SKM-1 (cell line): Measurements from ENCODE around the gene LRRC55.

Experiments used
- DNase-seq: peaks from one replicate; lab custom pipeline; 2025; ENCODE audit not compliant: unreplicated experiment; lab: John Stamatoyannopoulos, UW

The LRRC55 gene, protein sequence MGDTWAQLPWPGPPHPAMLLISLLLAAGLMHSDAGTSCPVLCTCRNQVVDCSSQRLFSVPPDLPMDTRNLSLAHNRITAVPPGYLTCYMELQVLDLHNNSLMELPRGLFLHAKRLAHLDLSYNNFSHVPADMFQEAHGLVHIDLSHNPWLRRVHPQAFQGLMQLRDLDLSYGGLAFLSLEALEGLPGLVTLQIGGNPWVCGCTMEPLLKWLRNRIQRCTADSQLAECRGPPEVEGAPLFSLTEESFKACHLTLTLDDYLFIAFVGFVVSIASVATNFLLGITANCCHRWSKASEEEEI

DNA sequence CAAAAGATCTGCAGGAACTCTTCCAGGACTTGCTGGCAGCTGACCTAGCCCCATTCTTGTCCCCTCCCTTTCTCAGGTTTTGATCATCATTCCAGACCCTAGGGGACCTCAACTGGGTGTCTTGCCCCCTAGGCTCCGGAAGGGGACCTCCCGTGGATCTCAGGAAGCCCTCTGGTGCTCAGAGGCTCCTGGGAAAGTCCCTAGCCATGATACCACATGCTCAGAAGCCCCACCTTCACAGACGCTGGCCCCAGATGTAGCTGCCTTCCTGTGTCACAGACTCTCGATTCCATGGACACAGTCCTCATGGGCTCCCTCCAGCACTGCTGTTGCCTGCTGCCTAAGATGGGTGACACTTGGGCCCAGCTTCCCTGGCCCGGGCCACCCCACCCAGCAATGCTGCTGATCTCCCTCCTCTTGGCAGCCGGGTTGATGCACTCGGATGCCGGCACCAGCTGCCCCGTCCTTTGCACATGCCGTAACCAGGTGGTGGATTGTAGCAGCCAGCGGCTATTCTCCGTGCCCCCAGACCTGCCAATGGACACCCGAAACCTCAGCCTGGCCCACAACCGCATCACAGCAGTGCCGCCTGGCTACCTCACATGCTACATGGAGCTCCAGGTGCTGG lies at the start of gene LRRC55:
TSS of gene LRRC55 (plus strand) at position 276 of the 628 bp plus-strand sequence. CDS start at position 346, 70 bp downstream.
- DNase-seq: no peak

DNA sequence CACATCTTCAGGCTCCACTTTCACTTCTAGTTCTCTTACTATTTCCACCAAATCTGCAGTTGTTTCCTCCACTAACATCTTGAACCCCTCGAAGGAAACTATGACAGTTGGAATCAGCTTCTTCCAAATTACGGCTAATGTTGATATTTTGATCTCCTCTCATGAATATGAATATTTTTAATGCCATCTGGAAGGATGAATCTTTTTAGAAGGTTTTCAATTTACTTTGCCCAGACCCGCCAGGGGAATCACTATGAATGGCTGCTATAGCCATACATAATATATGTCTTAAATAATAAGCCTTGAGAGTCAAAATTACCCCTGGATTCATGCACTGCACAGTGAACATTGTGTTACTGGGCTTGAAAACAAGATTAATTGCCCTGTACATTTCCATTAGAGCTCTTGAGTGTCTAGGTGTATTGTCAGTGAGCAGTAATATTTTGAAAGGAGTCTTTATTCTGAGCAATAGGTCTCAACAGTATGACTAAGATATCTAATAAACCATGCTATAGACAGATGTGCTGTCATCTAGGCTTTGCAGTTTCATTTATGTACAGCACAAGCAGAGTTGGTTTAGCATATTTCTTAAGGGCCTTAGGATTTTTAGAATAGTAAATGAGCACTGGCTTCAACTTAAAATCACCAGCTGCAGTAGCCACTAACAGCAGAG lies 48.3 kb upstream of the LRRC55 start:
- DNase-seq: no peak

DNA sequence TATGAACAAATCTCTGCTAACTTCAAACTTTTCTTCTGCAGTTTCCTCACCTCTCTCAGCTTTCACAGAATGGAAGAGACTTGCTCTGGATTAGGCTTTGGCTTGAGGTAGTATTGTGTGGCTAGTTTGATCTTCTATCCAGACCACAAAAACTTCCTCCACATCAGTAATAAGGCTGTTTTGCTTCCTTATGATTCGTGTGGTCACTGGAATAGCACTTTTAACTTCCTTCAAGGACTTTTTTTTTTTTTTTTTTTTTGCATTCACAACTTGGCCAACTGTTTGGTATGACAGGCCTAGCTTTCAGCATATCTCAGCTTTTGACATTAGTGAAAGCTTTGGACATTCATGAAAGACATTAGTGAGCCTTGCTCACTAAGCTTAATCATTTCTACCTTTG lies 47.5 kb upstream of the LRRC55 start:
- DNase-seq: no peak

DNA sequence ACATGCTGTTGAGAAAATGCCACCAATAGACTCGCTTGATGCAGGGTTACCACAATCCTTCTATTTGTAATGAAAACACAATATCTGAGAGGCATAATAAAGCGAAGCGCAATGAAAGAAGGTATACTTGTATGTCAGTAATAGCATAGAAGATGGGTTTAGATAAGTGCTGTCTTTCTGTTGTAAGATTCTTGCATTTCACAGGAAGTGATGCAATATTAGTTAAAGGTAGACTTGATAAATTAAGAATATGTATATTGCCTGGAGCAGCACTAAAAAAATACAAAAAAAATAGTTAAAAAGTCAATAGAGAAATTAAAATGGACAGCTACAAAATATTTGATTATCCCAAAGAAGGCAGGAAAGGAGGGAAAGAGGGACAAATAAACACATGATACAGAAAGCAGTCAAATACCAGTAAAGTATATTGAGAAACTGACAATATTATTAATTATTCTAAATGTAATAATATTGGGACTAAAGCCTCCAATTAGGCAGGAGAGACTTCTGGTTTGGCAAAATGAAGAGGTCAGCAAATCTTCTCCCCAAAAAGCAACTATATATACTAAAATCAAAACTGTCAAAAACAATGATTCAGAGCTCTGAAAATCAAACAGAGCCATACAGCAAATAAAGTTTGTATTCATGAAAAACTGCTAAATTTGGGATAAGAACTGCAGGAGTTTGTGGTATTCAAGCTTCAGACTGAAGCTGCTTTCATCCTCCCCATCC lies 46.6 kb upstream of the LRRC55 start:
- no peak for DNase-seq

DNA sequence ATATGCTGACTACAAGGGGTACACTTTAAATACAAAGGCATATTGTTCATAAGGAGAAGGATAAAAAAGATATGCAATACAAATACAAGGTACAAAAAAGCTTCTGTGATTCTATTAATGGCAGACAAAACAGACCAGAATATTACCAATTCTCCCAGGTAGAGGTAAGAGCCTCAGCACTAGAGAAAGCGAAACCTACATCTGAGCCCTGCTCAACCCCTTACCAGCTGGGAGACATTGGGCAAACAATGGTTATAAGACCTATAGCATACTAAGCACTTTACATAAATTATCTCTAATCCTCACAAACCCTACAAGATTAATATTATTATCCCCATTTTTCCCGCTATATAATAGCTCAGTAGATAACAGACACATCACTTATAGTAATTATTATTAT lies 41.2 kb upstream of the LRRC55 start:
- no peak for DNase-seq

DNA sequence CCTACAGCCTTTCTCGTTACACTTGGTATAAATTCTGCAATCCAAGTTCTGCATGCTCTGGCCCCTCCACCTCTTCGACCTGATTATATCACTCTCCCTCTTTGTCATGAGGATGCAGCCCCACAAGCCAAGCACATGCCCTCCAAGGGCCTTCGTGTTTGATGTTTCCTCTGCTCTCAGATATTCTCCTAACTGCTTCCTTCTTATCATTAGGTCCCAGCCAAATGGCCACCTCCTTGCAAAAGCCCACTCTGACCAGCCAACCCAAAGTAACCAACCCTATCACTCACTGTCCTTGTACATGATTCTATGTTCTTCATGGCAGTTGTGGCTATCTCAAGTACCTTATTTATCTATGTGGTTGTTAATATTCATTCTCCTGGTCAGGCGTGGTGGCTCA lies 38.3 kb upstream of the LRRC55 start:
- DNase-seq: no peak

DNA sequence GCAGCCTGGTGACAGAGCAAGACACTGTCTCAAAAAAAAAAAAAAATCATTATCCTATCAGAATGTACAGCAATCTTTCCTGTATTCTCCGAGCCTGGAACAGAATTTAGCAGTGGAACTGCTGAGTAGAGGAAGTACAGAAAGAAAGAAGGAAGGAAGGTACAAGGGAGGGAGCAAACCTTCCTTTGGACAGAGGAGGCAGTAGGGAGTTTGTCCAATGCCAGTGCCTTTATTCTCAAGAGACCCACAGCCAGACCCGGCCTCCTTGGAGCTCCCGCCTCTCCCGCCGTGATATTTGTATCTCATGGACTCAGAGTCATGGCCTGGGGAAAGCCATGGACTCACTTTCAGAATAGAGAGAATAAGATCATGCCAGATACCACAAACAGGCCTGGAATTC lies 37.7 kb upstream of the LRRC55 start:
- DNase-seq: no peak

DNA sequence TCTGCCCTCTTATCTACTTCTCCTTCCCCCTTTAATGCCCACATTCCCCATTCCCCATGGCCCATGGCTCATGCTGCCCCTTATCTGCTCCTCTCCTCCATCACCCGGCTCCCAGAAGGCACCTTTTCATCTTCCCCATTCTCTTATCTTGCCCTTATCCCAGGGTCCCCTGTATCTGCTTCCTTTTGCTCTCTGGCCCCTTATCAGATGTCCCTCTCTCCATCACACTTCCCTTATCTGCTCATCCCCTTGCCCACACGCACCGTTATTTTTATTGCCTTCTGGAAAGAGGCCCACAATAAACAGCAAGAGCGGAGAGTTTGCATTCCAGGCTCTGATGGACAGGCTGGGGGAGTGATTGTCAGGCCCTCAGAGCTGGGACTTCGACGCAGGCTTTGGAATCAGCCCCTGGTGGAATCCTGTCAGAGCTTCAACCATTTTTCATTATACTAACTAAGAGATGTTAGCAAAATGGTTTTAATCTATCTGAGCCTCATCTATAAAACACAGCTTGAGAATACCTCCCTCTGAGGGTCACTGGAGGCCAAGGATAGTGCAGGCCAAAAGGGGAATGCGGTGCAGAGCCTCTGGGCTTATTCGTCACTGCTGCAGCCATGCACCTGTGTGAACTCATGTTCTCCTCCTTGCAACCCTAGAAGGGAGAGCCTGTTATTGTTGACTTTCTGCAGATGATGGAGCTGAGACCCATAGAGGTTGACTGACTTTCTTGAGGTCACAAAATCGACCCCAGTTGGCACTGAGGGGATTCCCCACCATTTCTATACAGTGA lies 37.0 kb upstream of the LRRC55 start:
- no peak for DNase-seq

DNA sequence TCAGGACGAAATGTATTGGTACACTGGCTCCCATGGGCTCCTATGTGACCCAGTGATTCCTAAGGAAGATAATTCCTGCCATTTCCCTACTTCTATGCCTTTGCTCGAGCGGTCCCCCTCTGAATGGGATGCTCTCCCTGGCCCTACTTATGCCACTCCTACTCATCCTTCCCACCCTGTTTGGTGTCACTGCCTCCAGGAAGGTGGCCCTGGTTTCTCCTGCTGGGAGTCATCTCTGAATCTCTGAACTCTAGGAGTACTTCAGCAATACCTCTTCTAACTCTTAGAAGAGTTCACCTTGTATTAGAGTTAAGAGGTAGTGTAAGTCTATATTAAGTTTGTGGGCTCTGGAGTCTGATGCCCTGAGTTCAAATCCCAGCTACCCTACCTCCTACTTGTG lies 35.5 kb upstream of the LRRC55 start:
- no peak for DNase-seq

DNA sequence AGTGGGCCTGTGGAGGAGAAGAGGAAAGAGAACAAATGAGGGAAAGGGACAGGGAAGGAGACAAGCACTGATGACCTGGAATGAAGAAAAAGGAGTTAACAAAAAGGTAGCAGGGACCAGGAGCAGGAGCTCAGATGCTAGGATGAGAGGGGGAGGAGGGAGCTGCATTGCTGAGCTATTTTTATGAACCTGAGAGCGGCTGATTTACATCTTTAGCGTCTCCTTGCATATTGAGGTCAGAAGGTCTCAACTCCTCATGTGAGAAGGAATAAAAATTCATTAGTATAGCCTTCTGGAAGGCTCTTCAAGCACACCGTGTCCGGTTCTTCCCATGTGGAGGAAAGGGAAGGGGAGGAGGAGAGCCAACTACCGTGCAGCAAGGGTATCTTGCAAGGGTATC lies 33.1 kb upstream of the LRRC55 start:
- DNase-seq: no peak

DNA sequence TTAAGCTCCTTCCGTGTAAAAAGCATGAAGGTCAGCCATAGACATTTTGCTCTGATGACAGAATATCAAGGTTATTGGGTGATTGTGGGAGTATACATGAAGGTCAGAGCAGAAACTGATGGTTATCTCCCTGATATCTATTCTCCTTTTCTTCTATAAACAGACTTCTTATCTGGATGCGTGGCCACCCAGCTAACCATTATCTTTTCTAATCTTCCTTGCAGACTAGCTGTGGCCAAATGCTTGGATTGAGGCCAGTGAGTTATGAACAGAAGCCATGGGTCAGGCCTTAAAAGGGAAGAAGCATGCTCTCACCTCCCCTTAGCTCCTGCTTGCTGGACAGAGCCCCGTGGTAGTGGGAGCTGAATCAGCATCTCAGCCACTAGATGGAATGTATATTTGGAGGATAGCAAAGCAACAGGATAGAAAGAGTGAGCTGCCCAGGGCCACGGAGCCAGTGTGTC lies 31.3 kb upstream of the LRRC55 start:
- no peak for DNase-seq

DNA sequence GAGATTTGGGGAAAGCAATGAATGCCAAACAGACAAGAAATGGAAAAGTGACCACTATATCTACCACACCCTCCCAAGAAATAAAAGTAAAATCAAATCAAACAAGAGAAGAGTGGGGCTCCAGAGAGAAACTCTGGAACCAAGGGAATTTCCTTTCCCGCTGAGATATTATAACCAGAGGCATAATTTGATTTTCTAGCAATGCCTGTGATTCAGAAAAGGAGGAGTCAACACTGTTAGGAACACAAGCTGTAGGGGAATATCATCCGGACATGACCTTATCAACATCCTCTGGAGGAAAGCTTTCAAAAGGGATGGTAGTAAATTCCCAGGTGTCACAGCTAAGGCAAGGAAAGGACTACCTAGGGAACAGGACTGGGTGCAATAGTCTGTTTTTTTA lies 29.6 kb upstream of the LRRC55 start:
- DNase-seq: no peak

DNA sequence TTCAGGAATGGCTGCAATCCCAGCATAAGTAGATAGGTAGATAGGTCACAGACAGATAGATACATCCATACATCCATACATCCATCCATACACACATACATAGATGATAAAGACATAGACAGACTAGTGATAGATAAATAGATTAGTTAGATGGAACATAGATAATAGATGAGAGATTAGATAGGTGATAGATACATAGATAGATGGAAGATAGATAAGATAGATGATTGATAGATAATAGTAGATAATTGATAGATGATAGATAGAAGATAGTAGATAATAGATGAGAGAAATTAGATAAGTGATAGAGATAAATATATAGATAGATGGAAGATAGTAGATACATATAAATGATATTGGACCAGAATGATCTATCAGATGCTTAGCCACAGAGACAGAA lies 28.3 kb upstream of the LRRC55 start:
- no peak for DNase-seq

DNA sequence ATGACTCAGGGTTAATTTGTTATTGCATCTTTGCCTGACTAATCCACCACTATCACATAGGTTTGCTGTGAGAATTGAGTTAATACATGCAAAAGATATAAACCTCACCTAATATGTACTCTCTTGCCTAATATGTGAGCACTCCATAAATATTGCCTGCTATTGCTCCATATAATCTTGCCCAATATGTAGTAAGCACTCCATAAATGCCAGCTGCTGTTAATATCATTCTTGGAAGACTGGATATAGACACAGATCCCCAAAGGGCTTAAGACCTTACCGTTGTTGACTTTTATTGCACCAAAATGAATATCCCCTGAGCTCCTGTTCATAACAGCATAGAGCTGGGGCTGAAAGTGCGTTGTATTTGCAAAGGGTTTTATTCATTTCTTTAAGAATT lies 27.0 kb upstream of the LRRC55 start:
- no peak for DNase-seq

DNA sequence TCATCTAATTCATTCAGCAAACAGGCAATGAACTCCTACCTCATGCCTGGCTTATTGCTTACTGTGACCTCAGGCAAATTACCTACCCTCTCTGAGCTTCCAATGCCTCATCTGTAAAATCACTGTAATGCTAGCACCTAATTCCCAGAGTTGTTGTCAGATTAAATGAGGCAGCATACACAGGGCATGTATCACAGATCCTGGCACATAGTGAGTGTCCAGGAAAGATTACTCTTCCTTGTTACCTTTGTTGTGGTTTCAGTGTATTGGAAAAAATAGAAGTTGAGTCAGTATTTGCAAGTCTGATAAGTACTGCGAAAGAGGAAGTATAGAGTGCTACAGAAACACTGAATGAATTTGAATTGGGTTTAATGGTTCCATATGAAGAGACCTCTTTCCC lies 26.4 kb upstream of the LRRC55 start:
- no peak for DNase-seq

DNA sequence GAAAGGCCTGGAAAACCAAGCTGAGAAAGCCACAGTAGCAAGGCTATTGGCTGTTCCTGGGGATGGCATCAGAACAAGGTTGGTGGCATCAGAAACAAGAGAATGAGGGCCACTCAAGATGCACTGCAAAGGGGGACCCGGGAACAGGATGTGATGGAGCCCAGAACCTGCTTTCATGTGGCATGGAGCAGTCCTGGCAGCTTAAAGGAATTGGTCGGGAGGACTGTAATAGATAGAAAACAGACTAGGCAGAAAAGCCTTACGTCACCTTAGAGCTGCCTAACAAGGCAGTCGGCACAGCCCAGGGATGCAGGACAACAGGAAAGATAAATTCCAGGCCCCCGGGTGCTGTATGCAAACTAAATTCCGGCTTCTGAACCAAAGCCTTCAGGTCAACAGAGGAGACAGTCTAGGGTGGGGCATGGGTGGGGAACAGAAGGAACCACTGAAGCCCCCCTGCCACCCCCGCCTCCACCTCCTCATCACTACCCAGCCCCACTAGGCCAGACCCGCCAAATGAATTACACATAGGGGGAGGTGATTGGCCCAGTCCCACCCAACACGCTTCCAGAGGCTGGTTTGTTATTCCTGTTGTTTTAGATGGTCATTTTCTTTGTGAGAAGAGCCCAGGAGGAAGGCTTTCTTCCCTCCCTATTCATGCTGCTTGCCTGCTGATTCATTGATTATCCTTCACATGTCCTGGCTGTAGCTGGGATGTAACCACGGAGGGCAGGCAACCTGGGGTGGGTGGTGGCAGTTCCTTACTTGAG lies 25.7 kb upstream of the LRRC55 start:
- DNase-seq: no peak

DNA sequence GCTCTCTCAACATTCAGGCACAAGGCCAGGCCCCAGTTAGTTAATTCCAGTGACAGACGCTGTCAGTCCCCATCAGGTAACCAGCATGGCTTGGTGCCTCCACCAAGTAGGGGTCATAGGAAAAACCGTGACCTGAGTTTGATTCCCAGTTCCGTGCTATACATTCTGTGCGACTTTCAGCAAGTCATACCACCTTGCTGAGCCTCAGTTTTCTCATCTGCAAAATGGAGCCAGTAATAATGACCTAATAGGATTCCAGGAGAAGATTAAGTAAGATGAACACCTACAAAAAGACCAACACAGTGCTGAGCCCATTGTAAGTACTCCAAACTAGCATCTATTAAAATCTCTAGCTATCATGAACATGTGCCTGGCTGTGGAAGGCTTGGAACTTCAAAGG lies 24.8 kb upstream of the LRRC55 start:
- DNase-seq: no peak

DNA sequence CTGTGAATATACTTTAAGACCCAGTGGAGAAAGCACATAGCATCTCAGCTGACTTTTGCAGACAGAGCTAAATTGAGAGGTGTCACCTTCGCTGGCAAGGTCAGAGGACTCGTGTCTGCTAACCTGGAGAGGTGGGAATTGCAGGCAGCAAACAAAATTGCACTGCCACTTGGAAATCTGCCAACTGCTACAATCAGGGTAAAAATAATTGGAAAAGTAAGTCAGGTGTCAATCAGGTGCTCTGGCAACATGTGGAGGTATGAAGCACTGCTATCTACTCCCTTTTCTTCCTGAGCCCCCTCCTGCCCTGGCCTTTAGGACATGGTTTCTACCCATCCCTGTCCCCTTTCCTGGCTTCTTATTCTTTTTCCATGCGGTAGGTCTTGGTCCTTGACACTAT lies 24.1 kb upstream of the LRRC55 start:
- DNase-seq: no peak

DNA sequence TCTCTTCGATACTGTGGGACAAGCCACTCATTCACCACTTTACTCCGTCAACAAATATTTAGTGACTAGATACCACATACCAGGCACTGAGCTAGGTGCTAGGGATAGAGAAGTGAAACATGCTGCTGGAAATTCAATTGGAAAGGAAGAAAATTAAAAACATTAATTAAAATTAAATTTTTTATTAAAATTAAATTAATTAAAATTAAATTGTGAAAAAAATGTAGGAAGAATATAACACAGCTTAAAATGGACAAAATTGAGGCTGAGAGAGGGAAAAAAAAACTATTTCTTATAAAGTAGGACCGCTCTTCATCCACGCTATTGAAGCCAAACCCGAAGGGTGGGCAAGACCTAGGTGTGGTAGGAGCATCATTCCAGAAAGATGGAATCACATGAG lies 23.6 kb upstream of the LRRC55 start:
- no peak for DNase-seq

DNA sequence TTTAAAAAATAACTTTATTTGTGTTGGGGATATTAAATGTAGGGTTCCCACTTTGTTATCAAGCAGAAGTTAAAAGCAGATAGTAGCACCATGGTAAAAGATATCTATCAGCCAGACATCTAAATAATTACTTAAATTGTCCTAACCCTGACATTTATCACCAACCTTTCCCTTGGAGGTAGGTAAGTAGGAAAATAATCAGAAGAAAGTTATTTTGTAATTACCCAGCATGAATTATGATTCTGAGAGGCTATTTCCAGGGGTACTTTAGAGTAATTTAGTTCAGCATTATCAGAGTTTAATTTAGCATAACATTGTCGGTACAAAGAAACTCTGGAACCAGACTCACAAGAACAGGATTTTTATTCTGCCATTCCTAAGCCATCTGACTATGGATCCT lies 23.2 kb upstream of the LRRC55 start:
- DNase-seq: no peak
